Measurements from ENCODE around the gene MPPE1. TPM values are rescaled to one million over a fixed set of nuclear protein-coding genes. Genes with fewer than 3 reads are reported as not detected.

MPPE1 gene
- total RNA-seq, 2 experiments from 2014 or later, result 21.7 to 22.4 TPM

DNA sequence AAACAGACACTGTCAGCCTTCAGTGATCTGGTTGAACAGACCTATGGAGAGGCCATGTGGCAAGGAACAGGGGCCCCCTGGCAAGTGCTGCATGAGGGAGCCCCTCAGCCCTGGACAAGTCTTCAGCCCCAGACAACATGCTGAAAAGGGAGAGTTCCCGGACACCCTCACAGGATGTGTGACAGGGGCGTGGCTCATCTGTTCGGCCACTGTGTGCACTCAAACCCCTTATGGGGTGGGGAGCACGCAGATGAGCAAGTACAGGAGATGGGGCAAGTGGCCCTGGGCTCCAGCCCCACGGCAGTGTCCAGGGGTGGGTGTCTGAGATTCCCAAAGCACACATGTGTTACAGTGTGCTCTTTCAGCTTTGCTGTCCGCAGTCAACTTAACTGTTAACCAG lies 35.4 kb upstream of the MPPE1 start:
- DNase-seq, result no peak
- intact Hi-C loops (cut with micrococcal nuclease), result no loop called here
- Mint-ChIP-seq H3K4me3 (no peak overlapping the region), H3K36me3 (ENCODE audit: low read depth) (no peaks in the 10 kb centered on the region), H3K9me3 (no peaks in the 10 kb centered on the region), H3K27ac (no peak overlapping the region), H3K27me3 (no peaks in the 10 kb centered on the region), H3K4me1 (ENCODE audit: low read depth) (peaks cover 5% of the 10 kb centered on the region)
- ChIA-PET CTCF (no interaction called here), POLR2A (no interaction called here)
- ATAC-seq, result no peak
- TF ChIP-seq, protein P1, sequence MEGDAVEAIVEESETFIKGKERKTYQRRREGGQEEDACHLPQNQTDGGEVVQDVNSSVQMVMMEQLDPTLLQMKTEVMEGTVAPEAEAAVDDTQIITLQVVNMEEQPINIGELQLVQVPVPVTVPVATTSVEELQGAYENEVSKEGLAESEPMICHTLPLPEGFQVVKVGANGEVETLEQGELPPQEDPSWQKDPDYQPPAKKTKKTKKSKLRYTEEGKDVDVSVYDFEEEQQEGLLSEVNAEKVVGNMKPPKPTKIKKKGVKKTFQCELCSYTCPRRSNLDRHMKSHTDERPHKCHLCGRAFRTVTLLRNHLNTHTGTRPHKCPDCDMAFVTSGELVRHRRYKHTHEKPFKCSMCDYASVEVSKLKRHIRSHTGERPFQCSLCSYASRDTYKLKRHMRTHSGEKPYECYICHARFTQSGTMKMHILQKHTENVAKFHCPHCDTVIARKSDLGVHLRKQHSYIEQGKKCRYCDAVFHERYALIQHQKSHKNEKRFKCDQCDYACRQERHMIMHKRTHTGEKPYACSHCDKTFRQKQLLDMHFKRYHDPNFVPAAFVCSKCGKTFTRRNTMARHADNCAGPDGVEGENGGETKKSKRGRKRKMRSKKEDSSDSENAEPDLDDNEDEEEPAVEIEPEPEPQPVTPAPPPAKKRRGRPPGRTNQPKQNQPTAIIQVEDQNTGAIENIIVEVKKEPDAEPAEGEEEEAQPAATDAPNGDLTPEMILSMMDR (IDR thresholded peaks at IDR 0.05), result no peak

DNA sequence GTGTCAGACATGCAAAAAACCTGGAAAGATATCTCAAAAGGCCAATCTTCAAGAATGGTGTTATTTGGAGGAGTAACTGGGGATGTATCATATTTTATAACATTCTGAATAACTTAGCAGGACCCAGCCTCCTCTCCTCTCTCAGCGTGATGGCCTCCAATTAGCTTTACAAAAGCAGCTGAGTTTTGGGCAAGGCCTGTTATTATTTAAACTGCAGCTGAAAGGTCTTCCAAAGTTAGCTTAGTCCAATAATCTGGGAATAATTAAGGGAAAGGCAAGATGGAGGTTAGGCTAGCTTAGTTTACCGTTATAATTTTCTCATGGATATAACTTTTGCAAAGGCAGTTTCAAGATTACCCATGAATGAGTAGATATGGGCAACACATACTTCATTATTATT lies 32.8 kb upstream of the MPPE1 start:
- Mint-ChIP-seq H3K27ac (no peak overlapping the region), H3K4me3 (no peak overlapping the region), H3K4me1 (ENCODE audit: low read depth) (no peaks in the 10 kb centered on the region), H3K27me3 (no peaks in the 10 kb centered on the region), H3K9me3 (no peaks in the 10 kb centered on the region), H3K36me3 (ENCODE audit: low read depth) (no peaks in the 10 kb centered on the region)
- ChIA-PET POLR2A (no interaction called here), CTCF (interaction anchor here (1.1 to 6.5 kb wide), 3 partner anchors 8 to 97 kb away, joined by 3 to 90 read pairs (median 13); no protein-coding TSS in a partner anchor)
- DNase-seq (no peak), ATAC-seq (no peak)
- intact Hi-C loops (cut with micrococcal nuclease), result no loop called here
- TF ChIP-seq, protein P1 (IDR thresholded peaks at IDR 0.05), result no peak

DNA sequence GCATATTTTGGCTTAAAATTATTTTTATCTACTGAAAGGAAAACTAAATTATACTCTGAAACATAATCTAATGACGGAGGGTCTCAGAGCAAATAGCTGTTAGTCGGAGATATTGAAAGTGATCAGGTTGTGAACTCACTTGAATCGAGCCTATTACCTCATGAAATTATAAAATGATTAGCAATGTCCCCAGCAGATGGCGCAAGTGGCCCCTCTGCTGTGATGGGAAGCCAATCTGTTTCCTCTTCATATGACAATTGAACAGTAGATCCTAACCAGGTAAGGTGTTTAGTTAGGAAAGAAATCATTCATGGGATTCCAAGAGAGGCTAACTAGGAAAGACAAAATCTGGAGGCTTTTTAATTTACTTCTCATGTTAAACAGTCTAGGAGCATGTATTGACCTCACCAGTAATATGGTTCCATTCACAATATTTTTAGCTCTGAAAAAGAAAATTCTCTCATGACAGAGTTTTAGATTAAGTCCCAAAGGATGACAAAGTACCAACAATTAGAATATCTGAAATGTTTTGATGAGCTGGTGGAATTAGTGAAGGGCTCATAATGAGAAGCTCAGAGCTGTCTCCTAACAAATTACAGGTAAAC lies 29.9 kb upstream of the MPPE1 start:
- peak; percentile 89 for DNase-seq
- Mint-ChIP-seq H3K36me3 (ENCODE audit: low read depth) (no peaks in the 10 kb centered on the region), H3K9me3 (no peaks in the 10 kb centered on the region), H3K4me3 (no peak overlapping the region), H3K4me1 (ENCODE audit: low read depth) (no peaks in the 10 kb centered on the region), H3K27me3 (no peaks in the 10 kb centered on the region), H3K27ac (no peak overlapping the region)
- POLR2A ChIA-PET, result interaction anchor here (1.5 kb wide), 1 partner anchor 42 kb away, joined by 4 read pairs; no protein-coding TSS in a partner anchor
- intact Hi-C loops (cut with micrococcal nuclease), result loop anchor here (2.0 kb wide), 2 partner anchors 57 to 101 kb away; no protein-coding TSS in a partner anchor
- CTCF ChIA-PET, result interaction anchor here (0.6 to 6.5 kb wide), 44 partner anchors 10 to 283 kb away, joined by 3 to 247 read pairs (median 4); partner anchors contain the start of genes IMPA2 and MPPE1
- ATAC-seq, result peak; percentile 62
- TF ChIP-seq, protein P1 (IDR thresholded peaks at IDR 0.05), result peak; percentile 71

DNA sequence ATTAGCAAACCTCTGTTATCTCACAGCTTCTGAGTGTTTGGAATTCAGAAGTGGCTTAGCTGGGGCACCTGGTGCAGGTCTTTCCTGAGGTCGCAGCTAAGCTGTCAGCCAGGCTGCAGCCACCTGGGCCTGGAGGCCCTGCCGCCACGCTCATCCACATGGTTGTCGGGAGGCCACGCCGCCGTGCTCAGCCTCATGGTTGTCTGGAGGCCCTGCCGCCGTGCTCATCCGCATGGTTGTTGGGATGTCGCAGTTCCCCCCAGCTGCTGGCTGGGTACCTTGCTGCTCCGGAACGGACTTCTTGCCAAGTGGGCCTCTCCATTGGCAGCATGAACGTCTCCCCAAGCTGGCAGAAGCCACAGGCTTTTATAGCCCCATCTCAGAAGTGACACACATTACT lies 24.3 kb upstream of the MPPE1 start:
- Mint-ChIP-seq H3K4me3 (no peak overlapping the region), H3K36me3 (ENCODE audit: low read depth) (no peaks in the 10 kb centered on the region), H3K4me1 (ENCODE audit: low read depth) (no peaks in the 10 kb centered on the region), H3K27ac (no peak overlapping the region), H3K9me3 (no peaks in the 10 kb centered on the region), H3K27me3 (no peaks in the 10 kb centered on the region)
- POLR2A ChIA-PET, result no interaction called here
- TF ChIP-seq, protein P1 (IDR thresholded peaks at IDR 0.05), result no peak
- CTCF ChIA-PET, result interaction anchor here (1.2 to 3.8 kb wide), 3 partner anchors 63 to 107 kb away, joined by 3 to 17 read pairs (median 4); no protein-coding TSS in a partner anchor
- ATAC-seq (no peak), DNase-seq (no peak)
- intact Hi-C loops (cut with micrococcal nuclease), result no loop called here

DNA sequence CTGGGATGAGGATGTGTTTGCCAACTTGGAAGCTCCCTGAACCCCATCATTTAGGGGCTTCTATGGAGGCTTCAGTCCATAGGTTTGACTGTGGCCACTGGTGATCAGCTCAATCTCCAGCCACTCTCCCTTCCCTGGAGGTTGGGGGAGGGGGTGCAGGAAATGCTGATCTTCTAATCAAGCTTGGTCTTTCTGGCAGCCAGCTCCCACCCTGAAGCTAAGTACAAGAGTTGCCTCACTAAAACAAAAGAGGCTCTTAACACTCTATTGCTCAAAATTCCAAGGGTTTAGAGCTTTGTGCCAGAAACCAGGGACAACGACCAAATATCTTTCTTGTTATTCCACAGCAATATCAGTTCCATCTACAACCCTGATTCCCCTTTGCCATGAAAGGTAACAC lies 19.4 kb upstream of the MPPE1 start:
- Mint-ChIP-seq H3K4me1 (ENCODE audit: low read depth) (no peaks in the 10 kb centered on the region), H3K36me3 (ENCODE audit: low read depth) (no peaks in the 10 kb centered on the region), H3K9me3 (no peaks in the 10 kb centered on the region), H3K27ac (no peak overlapping the region), H3K27me3 (peaks cover 2% of the 10 kb centered on the region), H3K4me3 (no peak overlapping the region)
- ChIA-PET CTCF (interaction anchor here (1.3 to 3.6 kb wide), 3 partner anchors 10 to 111 kb away, joined by 4 to 20 read pairs (median 12); no protein-coding TSS in a partner anchor), POLR2A (no interaction called here)
- intact Hi-C loops (cut with micrococcal nuclease), result no loop called here
- TF ChIP-seq, protein P1 (IDR thresholded peaks at IDR 0.05), result no peak
- no peak for ATAC-seq
- DNase-seq, result no peak

Data from activated CD8-positive, alpha-beta T cell treated with anti-CD3 and anti-CD28 coated beads for 36 hours (primary cell).